ENCODE measurements around the gene PLA2G7.
"Not testable (repeated sequence)": the region's sequence is repeated elsewhere in the genome, so short reads cannot be mapped to it uniquely, and the experiment has no call there.

The PLA2G7 gene

DNA sequence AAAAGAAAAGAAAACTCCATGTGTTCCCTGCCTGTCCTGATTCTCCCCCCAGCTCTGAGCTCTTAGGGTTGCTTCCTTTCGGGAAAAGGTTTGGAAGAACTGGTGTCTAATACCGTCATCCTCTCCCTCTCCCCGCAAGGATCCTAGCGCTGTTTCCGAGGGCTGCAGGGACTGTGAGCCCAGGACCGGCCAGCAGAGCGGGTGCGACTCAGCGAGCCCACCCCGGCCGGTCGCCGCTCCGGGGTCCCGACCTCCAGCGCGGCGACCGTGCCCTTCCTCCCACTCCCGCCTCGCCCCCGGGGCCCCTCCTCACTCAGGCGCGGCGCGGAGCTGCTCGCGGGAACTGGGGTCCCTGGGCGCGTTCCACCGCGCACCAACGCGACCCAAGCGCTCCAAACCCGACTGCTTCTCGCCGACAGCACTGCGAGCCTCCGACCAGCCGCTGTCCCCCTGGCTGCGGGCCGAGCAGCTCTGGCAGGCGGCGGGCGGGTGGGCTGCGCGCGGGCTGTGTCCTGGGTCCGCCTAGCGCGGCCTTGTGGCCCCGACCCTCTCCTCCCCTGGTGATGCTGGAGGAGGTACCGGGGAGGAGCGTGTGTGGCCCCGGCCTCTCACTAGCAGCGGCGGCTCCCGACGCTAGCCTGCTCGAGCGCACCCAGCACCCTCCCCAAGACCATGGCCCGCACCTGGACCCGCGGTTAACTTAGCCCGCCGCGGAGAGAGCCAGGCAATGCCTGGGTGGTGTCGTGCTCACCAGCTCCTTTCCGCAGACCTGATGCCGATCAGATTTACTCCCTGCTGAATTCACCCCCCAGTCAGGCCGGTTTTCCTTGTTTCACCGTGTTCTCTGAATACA is at the start of gene PLA2G7:
PLA2G7 (minus strand) TSS at position 509 of the 853 bp plus-strand sequence. CDS start 12,484 bp downstream, outside the sequence.
- DNase-seq: no peak

DNA sequence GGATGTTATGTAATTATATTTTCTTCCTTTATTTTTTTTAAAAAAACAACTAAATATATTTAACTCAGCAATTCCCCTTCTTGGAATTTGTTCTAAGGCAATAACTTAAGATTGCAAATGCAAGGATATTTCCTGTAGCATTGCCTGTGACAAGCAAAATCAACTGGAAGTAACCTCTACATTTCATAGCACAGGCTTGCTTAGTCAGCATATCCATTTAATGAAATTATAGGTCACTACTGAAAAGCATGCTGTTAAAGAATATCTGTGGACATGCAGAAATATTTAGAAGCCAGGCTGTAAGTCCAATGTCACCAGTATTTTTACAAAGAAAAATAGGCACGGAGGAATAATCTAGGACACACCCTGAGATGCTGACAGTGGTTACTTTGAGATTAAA is 49.4 kb upstream of the PLA2G7 start:
- DNase-seq: no peak

DNA sequence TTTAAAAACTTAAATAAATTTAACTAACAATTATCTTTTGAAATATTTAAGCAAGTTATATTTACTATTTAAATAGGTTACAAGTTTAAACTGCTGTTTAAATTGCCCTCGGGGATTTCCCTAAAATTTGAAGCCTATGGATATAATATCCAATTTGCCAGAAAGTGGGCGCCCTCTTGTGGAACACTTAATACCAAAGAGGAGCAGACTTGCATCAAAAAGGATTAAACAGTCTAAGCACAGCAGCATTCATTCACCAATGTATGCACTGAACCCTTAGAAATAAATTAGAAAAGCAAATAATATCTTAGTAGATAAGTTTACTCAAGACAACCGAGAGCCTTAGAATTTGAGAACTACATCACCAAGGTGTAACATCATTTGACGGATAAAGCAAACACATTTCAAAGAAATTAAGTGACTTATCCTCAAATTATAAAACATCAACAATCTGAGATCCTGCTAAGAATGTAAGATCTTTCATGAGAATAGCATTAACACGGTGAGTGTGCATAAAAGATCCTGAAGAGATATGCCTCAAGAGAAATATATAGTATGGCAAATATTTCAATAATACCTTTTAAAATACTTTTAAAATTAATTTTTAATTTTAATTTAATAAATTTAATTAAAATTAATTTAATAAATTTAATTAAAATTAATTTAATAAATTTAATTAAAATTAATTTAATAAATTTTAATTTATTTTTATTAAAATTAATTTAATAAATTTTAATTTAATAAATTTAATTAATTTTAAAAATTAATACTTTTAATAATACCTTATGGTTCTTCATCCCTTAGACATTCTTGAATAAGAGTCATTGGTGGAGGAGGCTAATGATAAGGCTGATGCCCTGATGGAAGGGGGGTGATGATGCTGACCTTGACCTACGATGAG is 46.6 kb upstream of the PLA2G7 start:
- peak; percentile 8 for DNase-seq

- DNase-seq: no peak
Measured at GRCh38 chr6:46777476-46778346, 42.5 kb upstream of the PLA2G7 start.

DNA sequence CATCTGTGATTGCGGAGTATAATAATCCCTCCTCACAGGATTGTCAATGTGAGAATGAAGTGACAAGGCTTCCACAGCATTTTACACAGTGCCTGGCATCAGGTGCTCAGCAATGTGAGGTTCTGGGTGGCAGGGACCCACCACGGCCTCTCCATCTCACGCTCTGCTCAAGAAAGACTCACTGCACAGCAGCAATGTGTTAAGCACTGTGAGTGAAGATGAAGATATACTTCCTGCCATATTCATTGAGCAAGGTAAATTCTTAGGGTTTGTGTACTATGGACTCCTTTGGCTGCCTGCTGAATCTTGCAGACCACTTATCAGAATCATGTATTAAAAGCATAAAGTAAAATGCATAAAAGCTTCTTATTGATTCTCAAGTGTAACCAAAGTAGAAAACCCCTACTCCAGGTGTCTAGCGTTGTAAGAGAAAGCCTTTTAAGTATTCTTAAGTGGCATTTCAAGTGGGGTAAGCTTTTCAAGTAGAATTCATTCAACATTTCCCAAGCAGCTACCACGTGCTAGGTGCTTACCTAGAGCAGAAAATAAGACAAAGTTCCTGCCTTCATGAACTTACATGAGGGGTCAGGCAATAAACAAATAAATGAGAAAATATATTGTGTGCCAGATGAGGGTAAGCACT is 41.0 kb upstream of the PLA2G7 start:
- no peak for DNase-seq

DNA sequence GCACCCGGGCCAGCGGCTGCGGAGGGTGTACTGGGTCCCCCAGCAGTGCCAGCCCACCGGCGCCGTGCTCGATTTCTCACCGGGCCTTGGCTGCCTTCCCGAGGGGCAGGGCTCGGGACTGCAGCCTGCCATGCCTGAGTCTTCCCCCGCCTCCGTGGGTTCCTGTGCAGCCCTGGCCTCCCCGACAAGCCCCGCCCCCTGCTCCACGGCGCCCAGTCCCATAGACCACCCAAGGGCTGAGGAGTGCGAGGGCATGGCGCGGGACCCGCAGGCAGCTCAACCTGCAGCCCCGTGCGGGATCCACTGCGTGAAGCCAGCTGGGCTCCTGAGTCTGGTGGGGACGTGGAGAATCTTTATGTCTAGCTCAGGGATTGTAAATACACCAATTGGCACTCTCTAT is 39.6 kb upstream of the PLA2G7 start:
- DNase-seq: not testable (repeated sequence)

- no peak for DNase-seq
Measured at GRCh38 chr6:46773201-46773855, 38.2 kb upstream of the PLA2G7 start.

GRCh38 chr6:46772762-46773161 is 37.6 kb upstream of the PLA2G7 start:
- peak; percentile 25 for DNase-seq

DNA sequence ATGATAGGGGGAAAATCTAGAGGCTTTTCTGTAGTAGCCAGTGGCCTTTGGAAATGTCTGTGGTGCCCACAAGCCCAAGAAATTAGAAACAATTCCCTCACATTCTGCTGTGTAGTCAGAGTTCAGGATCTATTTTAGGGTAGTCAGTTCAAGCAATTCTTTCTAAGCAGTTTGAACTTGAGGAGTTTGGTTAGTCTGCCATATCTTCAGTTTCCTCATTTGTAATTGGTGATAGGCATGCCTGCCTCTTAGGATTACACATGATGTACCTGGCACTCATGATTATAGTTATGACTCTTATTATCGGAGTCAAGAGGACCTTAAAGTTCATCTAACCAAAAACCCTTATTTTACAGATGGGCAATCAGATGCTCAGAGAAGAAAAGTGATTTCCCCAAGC is 36.8 kb upstream of the PLA2G7 start:
- no peak for DNase-seq

GRCh38 chr6:46764961-46765360 is 29.8 kb upstream of the PLA2G7 start:
- no peak for DNase-seq

- not testable (repeated sequence) for DNase-seq
Measured at GRCh38 chr6:46764280-46764679, 29.1 kb upstream of the PLA2G7 start.

GRCh38 chr6:46763466-46763865 is 28.3 kb upstream of the PLA2G7 start:
- no peak for DNase-seq

- no peak for DNase-seq
Measured at GRCh38 chr6:46760925-46761324, 25.8 kb upstream of the PLA2G7 start.

GRCh38 chr6:46758960-46759753 is 24.0 kb upstream of the PLA2G7 start:
- DNase-seq: no peak

DNA sequence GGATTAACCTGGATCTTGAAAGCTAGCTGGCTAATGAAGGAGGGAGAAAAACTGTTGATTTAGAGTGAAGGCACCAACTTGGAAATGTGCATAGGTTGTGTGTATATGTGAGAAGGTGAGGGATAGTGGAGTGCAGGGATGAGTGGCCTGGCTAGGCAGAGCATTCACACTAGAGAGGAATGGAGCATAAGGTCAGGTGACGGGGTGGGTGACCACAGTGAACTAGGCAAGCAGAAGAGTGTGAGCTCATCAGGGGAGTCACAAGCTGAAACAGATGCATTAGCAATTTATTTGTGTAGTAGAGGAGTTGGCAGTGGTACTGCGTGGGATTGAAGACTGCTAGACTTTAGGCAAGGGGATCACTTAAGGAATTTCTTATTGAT is 22.0 kb upstream of the PLA2G7 start:
- no peak for DNase-seq

GRCh38 chr6:46756469-46757213 is 21.5 kb upstream of the PLA2G7 start:
- DNase-seq: no peak

- DNase-seq: no peak
Measured at GRCh38 chr6:46755865-46756264, 20.7 kb upstream of the PLA2G7 start.

DNA sequence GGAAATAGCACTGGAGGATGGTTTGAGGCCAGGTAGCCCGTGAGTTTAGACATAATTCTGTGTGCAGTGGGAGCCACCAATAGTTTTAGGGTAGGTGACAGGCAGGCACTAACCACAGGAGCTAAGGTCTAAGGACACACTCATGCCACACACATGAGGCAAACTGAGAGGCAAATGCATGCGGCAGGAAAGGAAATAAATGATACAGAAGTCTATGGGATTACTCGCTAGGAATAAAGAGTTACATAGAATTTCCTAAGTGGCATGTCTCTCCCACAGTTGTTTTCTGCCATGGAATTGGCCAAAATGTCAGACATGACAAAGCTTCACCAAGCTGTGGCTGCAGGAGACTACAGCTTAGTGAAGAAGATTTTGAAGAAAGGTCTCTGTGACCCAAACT is 16.5 kb upstream of the PLA2G7 start:
- no peak for DNase-seq

DNA sequence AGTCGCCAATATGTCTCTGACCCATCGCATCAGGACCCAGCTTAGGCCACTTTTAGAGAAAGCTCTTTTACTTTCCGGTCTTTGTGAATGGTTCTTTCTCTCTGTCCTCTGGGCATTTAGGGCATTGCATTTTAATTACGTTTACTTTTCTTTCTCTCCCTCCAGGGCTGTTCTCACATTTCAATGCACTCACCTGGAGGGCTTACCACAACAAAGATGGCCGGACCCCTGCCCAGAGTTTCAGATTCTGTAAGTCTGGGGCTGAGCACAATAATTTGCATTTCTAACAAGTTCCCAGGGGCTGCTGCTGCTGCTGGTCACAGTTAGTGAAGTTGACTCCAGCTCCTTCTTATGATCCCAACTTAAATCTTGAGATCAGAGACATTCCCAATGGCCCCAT is 14.6 kb upstream of the PLA2G7 start:
- no peak for DNase-seq

DNA sequence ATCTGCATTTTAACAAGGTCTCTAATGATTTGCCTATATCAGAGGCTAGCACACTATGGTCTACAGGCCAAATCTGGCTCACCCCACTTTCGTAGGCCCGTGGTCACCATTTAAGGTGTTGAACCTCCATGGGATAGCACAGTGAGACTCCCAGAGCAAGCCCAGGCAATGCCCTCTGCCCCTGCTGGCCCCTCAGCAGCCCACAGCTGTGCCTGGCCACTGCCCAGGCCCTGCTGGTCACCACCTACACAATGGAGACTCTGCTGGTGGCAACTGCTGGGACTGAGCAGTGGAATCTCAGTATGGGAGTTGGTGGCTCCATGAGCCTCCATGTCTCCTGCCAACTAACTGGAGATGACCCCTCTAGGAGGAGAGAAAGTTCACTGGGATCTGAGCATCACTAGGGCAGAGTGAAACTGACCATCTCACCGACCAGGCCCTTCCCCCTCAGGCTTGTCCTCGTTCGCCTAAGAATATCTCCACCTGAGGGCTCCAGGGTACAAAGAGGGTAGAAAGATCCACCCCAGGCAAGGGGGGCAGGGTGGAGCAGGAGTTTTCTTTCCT is 13.8 kb upstream of the PLA2G7 start:
- no peak for DNase-seq
